ENCODE measurements around the gene TJP1. TPM values are rescaled to one million over a fixed set of nuclear protein-coding genes. Genes with fewer than 3 reads are reported as not detected.

The TJP1 gene
- total and polyA plus RNA-seq, 8 donors = 82.9 to 130 (median 121) TPM

DNA sequence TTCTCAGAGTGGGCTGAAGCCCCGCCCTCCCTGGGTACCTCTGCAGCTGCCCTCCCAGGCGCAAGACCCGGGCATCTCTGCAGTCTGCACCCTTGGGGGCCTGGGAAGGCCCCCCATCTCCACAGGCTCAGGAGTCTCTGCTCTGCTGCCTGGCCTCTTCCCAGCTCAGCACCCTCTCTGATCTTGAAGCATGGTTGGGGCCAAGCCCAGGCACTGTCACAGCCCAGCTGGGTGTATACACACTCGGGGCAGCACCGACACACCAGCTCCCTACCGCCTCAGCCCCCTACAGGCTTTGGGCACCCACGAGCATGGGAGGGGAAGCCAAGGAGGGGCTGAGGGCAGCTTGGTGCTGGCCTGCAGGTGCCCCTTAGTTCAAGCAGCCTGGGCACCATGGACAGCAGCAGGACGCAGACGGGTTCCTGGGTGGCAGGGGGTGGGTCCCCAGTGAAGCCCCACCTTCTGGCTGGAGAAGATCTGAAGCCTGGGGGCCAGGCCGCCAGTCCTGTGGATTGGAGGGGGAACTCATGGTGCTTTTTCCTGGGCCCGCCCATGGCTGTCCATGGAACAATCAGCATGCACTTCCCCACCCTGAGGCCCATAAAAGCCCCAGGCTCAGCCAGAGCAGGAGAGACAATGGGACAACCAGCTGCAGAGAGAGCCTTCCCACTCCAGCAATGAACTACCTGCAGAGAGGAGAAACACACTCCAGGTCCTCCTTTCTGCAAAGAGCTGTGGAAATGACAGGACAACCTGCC, 170.6 kb downstream of the TJP1 start:
- H3K9me3 ChIP-seq = peaks cover 0 to 17% of the 10 kb centered on the region in 2 donors

More for the DNA sequence above, 170.6 kb downstream of the TJP1 start:
- Histone ChIP-seq H3K27me3 (no peaks in the 10 kb centered on the region), H3K4me1 (no peaks in the 10 kb centered on the region), H3K27ac (no peak overlapping the region), H3K36me3 (no peaks in the 10 kb centered on the region), H3K4me3 (no peak overlapping the region)
- intact Hi-C loops (cut with DNase I) = no loop called here
- TF ChIP-seq, protein P1, sequence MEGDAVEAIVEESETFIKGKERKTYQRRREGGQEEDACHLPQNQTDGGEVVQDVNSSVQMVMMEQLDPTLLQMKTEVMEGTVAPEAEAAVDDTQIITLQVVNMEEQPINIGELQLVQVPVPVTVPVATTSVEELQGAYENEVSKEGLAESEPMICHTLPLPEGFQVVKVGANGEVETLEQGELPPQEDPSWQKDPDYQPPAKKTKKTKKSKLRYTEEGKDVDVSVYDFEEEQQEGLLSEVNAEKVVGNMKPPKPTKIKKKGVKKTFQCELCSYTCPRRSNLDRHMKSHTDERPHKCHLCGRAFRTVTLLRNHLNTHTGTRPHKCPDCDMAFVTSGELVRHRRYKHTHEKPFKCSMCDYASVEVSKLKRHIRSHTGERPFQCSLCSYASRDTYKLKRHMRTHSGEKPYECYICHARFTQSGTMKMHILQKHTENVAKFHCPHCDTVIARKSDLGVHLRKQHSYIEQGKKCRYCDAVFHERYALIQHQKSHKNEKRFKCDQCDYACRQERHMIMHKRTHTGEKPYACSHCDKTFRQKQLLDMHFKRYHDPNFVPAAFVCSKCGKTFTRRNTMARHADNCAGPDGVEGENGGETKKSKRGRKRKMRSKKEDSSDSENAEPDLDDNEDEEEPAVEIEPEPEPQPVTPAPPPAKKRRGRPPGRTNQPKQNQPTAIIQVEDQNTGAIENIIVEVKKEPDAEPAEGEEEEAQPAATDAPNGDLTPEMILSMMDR (IDR thresholded peaks at IDR 0.05) = no peak
- ATAC-seq (no peak), DNase-seq (no peak)
